Activated CD4-positive, alpha-beta T cell treated with anti-CD3 and anti-CD28 coated beads for 1 hour (primary cell): ENCODE results near the gene AKR1C1.
"Not testable (repeated sequence)": the region's sequence is repeated elsewhere in the genome, so short reads cannot be mapped to it uniquely, and the experiment has no call there.

Experiments used
- DNase-seq: peaks from one replicate; pipeline ENCODE4 v3.0.0-alpha.2; 2020

AKR1C1 gene

DNA sequence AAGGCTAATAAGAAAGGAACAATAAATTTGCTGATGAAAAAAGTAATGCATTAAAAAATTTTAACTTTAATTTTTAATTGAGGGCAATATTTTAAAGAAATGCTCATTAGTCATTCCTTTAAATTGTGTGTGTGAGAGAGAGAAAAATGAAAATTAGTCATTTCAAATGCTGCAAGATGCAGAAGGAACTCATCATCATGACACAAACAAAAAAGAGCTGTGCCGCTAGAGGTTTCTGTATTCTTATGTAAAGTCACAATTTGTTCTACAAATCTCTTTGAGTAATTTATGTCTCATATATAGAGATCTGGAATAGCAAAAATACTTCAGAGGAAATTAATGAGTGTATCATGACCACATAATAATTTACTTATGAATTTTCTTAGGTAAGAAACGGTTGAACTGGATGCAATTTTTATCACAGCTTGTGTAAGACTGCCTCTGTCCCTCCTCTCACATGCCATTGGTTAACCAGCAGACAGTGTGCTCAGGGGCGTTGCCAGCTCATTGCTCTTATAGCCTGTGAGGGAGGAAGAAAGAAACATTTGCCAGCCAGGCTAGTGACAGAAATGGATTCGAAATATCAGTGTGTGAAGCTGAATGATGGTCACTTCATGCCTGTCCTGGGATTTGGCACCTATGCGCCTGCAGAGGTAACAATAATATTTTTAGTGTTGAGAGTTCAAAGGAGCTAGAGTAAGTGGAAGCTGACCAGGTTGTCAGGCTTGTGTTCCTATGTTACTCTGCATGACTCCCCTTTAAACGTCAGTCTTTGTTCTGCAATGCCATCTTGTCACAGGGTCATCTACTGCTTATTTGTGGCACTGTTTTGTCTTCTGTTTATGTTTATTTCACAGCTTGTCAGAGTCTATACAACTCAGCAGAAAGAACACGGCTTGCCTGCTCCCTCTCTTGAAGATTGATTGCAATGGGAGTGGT, at the start of gene AKR1C1:
Gene AKR1C1 (plus strand): TSS at position 540 of the 939 bp plus-strand sequence. CDS start 30 bp downstream, at position 570.
- DNase-seq = not testable (repeated sequence)

DNA sequence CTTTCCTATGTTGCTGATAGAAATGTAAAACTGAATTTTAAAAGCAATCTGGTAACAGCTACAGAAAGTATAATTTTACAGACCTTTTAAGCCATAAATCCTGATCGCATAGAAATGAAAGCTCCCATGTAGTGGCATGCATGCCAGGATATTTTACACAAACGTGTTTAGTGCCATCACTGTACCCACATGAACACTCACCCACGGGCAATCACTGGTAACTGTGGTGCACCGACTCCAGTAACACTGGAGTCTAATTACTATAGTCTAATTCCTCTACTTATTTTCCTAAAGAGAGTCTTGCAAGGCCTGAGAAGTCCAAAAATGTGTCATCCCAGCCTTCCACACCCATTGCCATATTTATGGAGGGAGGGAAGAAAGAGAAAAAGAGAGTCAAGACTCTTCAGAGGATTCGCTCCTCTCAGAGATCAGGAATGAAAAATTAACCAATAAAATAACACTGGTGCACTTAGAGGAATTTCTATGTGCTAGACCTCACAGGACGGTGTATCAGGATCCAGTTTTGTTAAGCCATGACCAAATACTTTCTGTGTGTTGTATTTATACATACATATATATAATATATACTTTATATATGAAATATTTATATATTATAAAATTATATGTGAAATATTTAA, 48.9 kb upstream of the AKR1C1 start:
- no peak for DNase-seq

DNA sequence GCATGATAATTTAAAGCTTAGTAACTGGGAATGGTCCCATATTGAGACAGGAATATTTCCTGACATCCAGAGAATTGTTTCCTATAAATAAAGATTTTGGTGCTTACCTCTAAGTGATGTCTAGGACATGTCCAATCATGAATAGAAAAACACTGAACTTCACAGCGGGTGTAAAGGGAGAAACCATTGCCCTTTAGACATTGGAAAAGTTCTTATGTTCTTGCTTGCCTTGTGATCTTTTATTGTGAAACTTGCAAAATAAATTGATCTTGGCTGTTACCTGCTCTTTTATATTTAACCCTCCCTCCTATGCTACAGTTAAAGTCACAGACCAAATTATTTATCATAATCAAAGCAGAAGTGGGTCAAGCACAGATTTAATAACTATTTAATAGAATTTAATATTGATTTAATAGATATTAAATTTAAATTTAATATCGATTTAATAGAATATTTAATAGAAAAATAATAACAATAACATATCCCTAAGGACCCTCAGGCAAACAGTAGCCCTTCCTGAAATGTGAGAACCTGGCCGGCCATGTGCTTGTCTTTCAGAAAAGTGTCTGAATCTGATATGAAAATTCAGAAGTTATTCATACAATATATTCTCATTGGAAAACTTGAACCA, 47.0 kb upstream of the AKR1C1 start:
- no peak for DNase-seq

- DNase-seq = no peak
Measured at GRCh38 chr10:4918236-4918635, 45.0 kb upstream of the AKR1C1 start.

DNA sequence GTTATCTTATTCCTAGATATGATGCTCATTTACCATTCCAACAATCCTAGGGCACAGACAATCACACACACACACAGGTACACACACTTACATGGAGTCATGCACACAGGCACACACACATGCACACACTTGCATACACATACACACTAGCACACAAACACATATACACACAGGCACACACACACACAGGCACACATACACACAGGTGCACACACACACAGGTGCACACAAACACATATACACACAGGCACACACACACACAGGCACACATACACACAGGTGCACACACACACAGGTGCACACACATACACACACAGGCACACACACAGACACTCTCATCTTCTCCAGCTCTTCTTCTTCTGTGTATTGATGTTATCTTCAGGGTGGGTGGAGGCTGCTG, 38.7 kb upstream of the AKR1C1 start:
- not testable (repeated sequence) for DNase-seq

DNA sequence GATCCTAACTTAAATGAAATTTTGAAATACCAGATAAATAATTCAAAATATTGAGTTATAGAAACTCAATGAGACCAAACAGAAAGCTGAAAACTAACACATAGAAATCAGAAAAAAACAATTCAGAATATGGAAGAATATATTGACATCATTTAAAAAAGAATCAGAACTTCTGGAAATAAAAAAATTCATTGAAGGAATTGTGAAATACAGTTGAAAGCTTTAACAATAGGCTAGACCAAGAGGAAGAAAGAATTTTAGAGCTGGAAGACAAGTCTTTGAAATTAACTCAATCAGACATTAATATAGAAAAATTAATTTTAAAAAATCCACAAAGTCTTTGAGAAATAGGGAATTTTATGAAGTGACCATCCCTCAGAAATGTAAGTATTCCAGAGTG, 36.8 kb upstream of the AKR1C1 start:
- no peak for DNase-seq

DNA sequence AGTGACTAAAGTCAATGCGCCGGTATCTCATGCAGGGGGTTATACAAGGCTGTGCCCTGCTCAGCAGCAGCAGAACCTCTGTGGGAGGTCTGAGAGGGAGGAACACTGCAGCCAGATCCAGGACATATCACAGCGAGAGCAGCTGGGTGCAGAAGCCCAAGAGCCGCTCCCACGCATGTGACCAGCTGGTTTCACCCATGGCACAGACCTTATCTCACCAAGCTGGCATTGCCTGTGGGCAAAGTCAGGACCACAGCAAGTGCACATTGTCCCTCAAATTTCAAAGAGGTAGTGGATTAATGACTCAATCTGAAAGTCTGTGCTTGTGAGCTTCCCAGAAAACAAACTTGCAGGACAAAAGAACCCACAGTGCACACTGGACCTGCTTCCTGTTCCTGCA, 31.6 kb upstream of the AKR1C1 start:
- no peak for DNase-seq

- DNase-seq = no peak
Measured at GRCh38 chr10:4934391-4934987, 28.7 kb upstream of the AKR1C1 start.

DNA sequence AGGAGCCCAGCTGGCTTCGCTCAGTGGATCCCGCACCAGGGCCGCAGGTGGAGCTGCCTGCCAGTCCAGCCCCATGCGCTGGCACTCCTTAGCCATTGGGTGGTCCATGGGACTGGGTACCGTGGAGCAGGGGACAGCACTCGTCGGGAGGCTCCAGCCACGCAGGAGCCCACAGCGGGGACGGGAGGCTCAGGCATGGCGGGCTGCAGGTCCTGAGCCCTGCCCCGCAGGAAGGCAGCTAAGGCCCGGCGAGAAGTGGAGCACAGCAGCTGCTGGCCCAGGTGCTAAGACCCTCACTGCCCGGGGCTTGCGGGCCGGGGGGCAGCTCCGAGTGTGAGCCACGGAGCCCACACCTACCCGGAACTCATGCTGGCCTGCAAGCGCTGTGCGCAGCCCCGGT, 25.9 kb upstream of the AKR1C1 start:
- no peak for DNase-seq

DNA sequence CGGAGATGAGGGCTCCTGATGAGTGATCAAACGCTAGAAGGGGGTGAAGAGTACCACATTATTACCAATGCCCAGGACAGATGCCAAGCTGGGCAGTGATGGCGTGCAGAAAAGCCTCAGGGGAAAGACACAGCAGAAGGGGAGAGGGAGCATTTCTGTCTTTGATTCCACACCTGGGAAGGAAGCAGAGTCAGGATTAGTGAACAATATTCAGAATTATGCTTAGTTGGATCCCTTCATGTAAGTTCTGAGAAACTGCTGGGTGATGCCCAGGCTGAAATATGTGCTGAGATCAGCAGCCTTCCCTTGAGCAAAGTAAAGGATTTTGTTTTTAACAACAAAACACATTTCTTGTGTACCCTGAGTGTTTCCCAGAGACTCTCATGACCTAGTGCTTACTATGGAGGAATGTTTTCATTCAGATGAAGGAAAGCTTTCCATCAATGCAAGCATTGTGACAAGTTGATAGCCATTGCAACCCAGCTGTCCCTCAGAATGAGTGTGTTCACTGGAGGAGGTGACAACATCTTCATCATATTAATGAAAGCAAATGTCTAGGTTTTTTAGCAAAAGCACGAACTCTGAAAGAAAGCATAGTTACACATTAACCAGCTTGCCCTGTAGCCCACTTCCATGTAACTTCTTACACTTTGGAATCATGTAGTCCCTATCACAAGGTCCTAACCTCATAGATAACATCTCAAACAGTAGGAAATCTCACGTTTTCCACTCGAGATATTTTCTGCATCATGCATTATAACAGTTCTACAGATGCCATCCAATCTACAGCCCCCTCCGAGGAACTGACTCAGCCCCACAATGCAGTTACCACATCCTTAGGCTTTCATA, 23.8 kb upstream of the AKR1C1 start:
- DNase-seq = no peak

DNA sequence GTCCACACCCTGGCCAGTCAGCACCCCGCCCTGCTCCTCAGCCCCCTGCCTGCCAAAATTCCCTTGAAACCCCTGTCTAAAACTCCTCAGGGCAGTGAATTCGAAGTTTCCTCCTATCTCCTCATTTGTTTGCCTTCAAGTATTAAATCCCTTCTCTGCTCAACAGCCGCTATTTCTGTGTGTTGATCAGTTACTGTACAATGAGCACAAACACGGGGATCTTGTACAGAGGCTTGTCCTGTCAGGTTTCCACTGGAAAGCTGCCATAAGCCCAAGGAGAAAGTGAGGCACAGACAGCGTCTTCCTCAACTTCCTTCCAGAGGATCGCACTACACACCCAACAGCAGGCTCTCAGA, 23.2 kb upstream of the AKR1C1 start:
- DNase-seq = not testable (repeated sequence)

GRCh38 chr10:4940909-4941308, 22.3 kb upstream of the AKR1C1 start:
- not testable (repeated sequence) for DNase-seq

- DNase-seq = no peak
Measured at GRCh38 chr10:4941540-4942330, 21.5 kb upstream of the AKR1C1 start.

- DNase-seq = not testable (repeated sequence)
Measured at GRCh38 chr10:4942931-4943330, 20.3 kb upstream of the AKR1C1 start.

DNA sequence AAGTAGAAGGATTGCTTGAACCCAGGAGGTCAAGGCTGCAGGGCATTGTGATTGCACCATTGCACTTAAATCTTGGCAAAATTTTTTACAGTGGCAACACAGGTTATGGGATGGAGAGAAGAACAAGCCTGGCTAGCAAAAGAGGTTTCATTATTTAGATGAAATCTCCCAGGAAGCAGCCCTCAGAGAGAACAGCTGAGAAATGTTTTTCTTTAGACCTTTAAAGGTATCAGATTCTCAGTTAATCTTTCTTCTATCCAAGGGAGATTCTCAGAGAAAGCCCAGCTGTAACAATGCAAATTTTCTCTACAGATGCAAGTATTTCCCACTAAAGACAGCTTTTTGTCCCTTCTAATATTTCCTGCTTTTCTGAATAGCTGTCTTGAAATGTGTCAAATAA, 19.8 kb upstream of the AKR1C1 start:
- not testable (repeated sequence) for DNase-seq

DNA sequence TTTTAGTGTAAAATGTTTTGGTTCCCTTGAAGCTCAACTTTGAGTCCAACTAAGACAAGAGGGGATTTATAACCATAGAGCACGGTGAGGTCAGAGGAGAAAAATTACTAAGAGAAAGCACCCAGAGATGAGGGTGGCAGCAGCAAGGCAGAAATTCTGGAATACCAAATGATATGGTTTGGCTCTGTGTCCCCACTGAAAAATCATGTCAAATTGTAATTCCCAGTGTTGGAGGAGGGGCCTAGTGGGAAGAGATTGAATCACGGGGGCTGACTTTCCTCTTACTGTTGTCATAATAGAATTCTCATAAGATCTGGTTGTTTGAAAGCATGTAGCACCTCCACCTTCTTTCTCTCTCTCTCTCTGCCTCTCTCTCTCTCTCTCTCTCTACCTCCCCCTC, 19.4 kb upstream of the AKR1C1 start:
- no peak for DNase-seq

GRCh38 chr10:4944841-4945240, 18.4 kb upstream of the AKR1C1 start:
- no peak for DNase-seq

DNA sequence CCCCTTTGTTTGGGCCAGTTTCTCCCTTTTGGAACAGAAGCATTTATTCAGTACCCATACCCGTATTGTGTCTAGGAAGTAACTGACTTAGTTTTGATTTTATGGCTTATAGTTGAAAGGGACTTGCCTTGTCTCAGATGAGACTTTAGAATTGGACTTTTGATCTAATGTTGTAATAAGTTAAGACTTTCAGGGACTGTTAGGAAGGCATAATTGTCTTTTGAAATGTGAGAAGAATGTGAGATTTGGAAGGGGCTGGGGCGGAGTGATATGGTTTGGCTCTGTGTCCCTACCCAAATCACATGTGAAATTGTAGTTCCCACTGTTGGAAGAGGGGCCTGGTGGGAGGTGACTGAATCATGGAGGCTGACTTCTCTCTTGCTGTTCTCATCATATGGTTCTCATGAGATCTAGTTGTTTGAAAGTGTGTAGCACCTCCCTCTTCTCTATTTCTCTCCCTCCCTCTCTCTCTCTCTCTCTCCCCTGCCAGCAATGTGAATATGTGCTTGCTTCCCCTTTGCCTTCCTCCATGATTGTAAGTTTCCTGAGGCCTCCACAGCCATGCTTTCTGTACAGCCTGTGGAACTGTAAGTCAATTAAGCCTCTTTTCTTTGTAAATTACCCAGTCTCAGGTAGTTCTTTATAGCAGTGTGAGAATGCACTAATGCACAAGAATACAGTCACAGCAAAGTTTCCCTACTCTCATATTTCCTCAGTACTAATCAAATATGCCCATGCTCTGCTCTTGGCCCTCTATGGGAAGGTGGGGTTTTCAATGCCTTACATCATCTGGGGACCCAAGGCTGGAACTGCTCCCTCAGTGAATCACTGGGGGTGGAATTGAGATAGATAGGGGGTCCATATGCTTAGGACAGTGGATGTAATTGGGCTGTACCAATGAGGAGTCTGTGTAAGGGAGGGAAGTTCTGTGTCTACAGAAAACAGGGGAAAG, 17.2 kb upstream of the AKR1C1 start:
- DNase-seq = no peak

DNA sequence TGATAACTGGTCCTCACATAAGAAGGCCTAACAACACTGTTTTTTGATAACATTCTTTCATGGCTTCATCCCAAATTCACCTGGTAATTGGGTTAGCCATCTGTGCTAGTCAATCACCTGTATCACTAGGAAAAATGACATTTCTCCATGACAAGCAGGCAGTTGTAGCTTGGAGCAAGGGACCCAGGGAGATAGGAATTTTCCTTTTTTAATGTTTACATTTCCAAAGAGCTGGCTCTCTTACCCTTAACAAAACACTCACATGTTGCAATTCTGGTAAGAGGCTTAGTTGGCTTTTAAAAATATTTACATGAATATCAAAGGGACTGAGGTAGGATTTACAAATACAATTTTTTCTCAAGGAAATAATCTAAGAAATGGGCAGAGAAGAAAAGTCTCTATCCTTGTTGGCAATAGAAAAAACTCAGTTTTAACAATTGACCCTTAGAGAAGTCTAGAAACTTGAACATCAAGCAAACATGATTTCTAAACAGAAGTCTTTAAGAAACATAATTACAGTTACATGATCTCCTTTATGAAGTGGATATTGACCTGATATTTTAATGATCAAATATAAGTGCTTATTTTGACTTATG, 16.1 kb upstream of the AKR1C1 start:
- DNase-seq = no peak
